DOHH2 (cell line): ENCODE results near the gene RUNX1.

Experiments
- EZH2phosphoT487 ChIP-seq: fragments of 200-600 bp; sonication (generic); IDR thresholded peaks from 2 replicates; pipeline ENCODE4 v1.6.1; 2017; ENCODE audit warnings: borderline replicate concordance, mild to moderate bottlenecking, antibody characterized with exemption, low read length, moderate library complexity, mixed read lengths
- TF ChIP-seq, protein P1 (sequence below): fragments of 200-600 bp; sonication (generic); IDR thresholded peaks from one replicate; pipeline ENCODE4 v1.5.1; 2014; ENCODE audit warnings: antibody characterized with exemption, mild to moderate bottlenecking, low read depth, low read length; ENCODE audit not compliant: poor library complexity, severe bottlenecking

DNA sequence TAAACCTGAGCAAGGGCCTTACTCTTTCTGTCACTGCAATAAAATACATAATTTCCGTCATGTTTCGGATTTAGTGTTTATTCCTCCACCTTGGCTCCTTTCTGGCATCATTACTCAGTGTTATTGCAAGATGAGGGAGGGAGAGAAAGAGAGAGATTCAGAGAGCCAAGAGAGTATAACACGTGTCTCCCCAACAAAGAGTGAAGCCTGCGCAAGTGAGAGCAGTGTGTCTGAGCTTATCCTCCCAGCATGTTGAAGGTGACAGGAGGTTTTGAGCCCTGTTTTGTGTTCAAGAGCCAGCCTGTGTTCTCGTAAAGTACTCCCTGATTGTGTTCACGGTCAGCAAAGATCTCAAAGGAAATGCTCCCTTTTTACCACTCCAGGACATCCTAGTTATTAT lies 6.3 kb downstream of the RUNX1 start:
- TF ChIP-seq, protein P1, sequence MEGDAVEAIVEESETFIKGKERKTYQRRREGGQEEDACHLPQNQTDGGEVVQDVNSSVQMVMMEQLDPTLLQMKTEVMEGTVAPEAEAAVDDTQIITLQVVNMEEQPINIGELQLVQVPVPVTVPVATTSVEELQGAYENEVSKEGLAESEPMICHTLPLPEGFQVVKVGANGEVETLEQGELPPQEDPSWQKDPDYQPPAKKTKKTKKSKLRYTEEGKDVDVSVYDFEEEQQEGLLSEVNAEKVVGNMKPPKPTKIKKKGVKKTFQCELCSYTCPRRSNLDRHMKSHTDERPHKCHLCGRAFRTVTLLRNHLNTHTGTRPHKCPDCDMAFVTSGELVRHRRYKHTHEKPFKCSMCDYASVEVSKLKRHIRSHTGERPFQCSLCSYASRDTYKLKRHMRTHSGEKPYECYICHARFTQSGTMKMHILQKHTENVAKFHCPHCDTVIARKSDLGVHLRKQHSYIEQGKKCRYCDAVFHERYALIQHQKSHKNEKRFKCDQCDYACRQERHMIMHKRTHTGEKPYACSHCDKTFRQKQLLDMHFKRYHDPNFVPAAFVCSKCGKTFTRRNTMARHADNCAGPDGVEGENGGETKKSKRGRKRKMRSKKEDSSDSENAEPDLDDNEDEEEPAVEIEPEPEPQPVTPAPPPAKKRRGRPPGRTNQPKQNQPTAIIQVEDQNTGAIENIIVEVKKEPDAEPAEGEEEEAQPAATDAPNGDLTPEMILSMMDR, result no peak
- TF ChIP-seq EZH2phosphoT487, result no peak
